IPS-18c (cell line): ENCODE data around the gene KLHL42.

Experiments
- H3K4me3 ChIP-seq: 2 replicates; pipeline ENCODE4 v1.7.0; 2013; ENCODE audit warnings: low read depth, mild to moderate bottlenecking, low read length, moderate library complexity; ENCODE audit not compliant: insufficient read depth
- H3K9me3 ChIP-seq: one replicate; pipeline ENCODE4 v1.6.1; 2013; ENCODE audit warnings: mild to moderate bottlenecking, low read length, moderate library complexity; ENCODE audit not compliant: control insufficient read depth, insufficient read depth

The KLHL42 gene

DNA sequence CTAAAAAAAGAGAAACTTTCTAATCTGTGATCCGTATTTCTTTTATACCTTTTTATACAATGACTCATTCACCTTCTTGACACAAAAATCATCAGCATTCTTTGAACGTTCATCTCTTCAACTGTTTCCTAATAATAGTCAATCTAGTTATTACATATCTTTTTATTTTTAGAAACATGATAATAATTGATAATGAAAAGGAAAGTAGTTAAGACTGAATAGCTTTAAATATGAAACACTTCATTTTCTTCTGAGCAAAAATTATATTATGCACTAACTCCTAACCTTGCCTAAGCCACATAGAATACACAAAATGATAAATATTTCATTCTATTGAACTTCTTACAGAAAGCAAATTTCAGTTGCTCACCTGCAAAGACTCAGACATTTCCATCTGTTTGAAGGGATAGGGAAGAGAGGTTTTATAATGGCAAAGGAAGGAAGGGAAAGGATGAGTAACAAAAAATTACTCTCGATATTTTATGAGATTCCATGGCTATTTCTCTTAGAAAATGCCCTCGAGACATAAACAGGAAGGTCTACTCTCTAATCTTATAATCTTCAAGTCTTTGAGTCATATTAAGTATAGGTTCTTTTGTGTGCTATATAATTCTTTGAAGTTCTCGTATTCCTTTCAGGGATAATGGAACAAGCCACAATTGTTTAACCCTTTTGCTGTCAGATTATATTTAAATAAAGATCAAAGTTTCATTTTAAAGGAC is 7.5 kb upstream of the KLHL42 start:
- no peaks in the 10 kb centered on the region for H3K9me3 ChIP-seq
- H3K4me3 ChIP-seq, result no peak overlapping the region

DNA sequence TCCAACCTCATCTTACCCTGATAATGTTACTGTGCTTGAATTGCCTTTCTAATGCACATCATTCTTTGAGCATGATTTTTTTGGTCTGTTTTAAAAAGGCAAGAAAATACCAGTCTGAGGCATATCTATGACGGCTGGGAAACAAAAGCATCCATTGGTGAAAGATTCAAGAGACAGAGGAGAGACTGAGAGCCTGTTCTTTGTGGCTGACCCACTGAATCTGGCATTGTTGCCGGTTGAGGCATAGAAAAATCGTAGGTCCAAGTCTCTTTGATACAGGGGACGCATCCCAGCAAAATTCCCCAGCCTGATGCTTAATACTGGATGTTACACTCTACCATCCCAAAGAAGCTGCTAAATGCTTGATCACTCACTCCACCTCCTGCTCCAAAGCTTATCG is 2.9 kb upstream of the KLHL42 start:
- Histone ChIP-seq H3K9me3 (no peaks in the 10 kb centered on the region), H3K4me3 (no peak overlapping the region)

DNA sequence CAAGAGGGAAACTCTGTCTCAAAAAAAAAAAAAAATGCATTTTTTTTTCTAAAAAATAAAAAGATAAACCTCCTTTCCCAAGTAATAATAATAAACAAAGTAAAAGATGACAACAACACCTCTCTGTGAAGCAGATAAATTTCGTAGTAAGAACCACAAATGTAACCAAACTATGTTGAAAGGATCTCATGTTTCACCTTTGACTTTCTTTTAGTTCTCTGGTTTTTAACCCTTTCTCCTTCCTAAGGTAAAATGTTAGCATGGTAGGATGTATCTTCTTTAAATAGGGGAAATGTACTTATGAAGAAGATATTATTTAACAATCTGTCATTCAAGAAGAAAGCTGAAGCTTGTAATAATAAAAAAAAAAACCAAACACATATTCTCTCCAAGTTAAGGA is 1.8 kb upstream of the KLHL42 start:
- Histone ChIP-seq H3K4me3 (no peak overlapping the region), H3K9me3 (no peaks in the 10 kb centered on the region)

DNA sequence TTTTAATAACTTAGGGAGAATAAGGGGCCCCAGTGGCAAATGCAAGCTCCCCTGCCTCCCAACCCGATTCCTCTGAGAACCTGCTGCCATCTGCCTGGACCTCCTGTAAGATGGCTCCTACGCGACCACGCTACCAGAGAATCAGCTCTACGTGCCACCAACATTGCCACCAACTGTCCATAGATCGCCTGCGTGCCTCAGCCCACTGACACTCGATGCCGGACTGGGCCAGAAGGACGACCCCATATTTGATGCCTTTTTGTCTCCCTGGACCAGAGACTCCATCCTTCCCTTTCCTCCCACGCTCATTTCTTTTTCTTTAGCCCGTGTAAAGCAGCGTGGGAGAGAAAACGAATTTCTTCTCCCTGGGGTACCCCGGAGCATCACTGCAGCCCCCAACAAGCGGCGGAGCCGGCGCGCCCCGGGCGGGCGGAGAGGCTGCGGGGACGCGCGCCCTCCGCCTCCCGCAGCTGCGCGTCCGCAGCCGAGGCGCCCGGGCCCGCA is 565 bp upstream of the KLHL42 start:
- Histone ChIP-seq H3K9me3 (no peaks in the 10 kb centered on the region), H3K4me3 (peak overlapping the region; percentile 52)

DNA sequence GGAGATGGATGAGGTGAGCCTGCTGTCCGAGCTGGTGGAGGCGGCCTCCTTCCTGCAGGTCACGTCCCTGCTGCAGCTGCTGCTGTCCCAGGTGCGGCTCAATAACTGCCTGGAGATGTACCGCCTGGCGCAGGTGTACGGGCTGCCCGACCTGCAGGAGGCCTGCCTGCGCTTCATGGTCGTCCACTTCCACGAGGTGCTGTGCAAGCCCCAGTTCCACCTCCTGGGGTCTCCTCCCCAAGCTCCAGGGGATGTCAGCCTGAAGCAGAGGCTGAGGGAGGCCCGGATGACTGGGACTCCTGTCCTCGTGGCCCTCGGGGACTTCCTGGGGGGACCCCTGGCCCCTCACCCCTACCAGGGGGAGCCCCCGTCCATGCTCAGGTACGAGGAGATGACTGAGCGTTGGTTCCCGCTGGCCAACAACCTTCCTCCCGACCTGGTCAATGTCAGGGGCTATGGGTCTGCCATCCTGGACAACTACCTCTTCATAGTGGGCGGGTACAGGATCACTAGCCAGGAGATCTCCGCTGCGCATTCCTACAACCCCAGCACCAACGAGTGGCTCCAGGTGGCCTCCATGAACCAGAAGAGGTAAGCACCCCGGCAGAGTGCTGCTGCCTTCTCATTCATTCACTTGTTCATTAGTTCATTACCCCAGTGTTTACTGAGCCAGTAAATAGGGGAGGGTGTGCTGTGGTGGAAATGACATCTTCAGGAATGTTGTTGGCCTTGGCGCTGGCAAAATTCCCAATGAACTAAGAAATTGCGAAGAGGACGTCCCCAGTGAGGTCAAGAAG is 777 bp downstream of the KLHL42 start:
- Histone ChIP-seq H3K4me3 (peak overlapping the region; percentile 52), H3K9me3 (no peaks in the 10 kb centered on the region)

DNA sequence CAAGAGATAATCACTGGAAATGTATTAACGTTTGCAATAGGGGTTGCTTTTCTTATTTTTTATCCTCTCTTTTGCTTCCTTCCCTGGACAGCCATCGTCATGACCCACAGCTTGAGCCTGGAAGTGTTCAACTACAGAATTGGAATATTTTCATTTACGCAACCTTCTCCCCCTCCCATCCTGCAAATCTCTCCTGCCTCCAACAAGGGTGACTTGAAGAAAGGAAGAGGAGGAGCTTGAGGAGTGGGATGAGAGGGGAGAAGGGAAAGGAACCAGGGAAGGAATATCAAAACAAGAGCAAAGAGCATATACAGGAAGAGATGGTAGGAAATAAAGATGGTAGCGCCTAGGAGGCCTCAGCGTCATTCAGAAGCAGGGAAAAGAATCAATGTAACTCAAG is 1.6 kb downstream of the KLHL42 start:
- Histone ChIP-seq H3K9me3 (no peaks in the 10 kb centered on the region), H3K4me3 (peak overlapping the region; percentile 52; the same call in 1 of the 2 replicates)

DNA sequence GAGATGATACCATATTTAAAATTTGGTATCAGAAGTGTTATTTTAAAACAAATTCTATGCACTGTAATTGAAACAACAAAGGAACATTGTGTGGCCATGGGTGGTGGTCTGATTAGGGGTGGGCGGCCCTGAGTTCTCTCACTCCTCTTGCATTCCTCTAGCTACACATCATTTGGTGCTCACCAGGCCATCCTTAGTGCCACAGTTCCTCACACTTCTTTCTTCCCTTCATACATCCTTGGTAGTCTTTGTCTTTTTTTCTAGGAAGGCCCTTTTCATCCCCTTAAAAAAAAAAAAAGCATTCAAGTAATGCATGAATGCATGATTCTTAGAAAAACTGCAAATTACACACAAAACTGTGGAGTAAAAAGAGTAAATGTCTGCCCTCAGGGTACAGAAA is 2.4 kb downstream of the KLHL42 start:
- Histone ChIP-seq H3K4me3 (no peak overlapping the region), H3K9me3 (no peaks in the 10 kb centered on the region)

DNA sequence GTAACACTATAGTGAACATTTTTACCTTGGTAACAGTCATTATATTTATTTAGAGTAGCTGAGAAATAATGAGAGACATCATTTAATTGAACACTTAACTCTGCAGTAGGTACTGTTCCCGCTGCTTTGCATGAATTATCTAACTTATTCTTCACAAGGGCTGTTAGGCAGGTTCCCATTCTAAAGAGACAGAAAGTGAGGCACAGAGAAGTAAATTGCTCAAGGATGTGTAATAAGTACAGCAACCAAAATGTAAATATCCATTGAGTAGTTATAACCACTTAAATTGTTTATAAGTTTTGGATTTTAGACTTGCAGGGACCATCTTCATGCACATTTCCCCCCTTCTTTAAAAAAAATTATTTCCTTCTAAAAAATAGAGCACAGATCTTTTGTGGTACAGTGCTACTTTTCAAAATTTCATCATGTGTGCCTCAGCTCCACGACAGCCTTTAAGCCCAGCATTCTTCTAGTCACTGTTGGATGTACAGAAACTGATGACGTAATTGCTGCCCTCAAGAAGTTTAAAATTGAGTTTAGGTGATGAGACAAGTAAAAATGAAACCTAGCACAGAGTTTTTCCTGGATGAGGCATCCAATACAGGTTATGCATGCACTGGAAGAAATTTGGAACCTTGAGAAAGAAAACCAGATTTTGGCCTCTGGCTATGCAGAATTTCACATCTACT is 6.0 kb downstream of the KLHL42 start:
- no peaks in the 10 kb centered on the region for H3K9me3 ChIP-seq
- H3K4me3 ChIP-seq, result no peak overlapping the region

DNA sequence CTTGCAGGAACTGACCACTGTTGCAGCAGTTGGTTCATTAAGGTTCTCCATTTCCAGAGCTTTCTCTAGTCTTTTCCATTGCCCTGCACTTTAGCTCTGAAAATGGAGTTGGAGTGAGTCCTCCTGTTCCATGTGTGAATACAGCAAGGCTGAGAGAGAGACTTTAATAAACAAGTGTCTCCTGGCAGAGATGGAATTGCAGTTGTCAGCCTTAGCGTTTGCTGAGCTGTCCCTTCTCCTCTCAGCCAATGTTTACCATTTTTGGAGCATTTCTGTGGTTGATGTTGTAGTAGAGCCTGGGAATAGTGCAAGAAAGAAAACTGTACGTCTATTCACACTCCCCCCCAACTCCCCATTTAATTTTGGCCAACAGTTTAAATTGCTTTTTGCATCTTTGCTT is 7.5 kb downstream of the KLHL42 start:
- Histone ChIP-seq H3K4me3 (no peak overlapping the region), H3K9me3 (no peaks in the 10 kb centered on the region)

DNA sequence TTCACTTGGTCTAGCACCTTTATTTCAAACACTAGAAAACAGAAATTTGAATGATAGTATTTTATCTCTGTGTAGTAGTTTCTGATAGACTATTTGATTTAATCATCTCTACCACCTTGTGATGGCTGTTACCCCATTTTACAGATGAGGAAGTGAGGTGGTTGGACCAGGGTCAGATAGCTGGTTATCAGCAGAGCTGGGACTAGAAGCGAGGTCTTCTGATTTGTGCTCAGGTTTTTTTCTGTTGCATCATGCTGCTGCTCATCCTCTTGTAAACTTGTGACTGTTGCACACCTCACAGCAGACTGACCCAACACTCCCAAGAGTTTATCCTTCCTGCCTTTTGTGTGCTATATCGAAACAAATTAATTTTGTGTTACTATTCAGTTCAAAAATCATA is 10.1 kb downstream of the KLHL42 start:
- Histone ChIP-seq H3K9me3 (no peaks in the 10 kb centered on the region), H3K4me3 (no peak overlapping the region)

DNA sequence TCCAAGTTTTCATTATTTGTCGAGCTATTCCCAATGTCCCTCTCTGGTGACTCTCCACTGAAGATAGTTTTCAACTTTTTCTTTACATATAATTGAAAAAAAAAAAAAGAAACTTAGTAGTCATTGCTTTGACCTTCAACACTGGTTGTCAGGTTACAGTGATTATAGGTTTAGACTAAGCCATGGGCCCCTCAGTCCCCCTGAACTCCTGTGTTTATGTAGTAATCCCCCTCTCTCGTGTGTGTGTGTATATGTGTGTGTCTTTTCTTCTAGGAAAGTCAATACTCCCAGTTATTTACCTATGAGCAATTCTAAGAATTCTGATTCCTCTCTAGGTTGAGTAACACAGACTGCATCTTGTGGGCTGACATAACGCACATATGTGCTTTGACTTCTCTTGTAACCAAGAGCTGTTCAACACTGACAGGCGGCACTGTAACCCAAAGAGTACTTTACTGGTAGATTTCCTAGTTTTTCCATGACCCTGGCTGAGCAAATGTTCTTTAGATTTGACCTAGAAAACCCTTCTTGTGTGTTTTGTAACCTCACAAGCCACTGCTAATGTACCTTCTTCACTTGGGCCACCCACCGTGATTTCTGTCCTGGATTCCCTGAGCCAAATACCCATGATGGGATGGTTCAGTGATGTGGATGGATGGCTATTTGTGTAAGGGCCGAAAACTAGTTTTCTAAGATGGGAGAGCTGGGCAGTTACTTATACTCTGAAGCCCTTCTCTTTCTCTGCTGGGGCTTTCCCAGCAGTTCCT is 15.0 kb downstream of the KLHL42 start:
- Histone ChIP-seq H3K4me3 (no peak overlapping the region), H3K9me3 (no peaks in the 10 kb centered on the region)

DNA sequence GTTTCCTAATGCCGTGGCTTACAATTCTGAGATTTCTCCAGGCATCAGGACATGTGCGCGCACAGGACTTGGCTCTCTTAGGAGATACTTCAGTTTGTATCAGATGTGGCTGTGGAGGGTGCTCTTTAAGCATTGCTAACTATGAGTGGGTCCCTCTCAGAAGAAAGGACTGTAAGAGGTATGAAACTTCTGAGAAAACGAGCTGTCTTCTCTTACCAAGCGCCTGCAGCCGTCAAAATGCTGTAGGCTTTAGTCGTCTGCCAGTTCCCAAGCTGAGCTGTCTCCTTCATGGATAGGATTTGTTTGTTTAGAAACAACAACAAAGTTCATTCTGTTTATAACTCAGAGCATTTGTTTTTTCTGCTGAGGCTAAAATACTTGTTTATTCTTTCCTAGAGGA is 16.1 kb downstream of the KLHL42 start:
- H3K4me3 ChIP-seq, result no peak overlapping the region
- no peaks in the 10 kb centered on the region for H3K9me3 ChIP-seq

DNA sequence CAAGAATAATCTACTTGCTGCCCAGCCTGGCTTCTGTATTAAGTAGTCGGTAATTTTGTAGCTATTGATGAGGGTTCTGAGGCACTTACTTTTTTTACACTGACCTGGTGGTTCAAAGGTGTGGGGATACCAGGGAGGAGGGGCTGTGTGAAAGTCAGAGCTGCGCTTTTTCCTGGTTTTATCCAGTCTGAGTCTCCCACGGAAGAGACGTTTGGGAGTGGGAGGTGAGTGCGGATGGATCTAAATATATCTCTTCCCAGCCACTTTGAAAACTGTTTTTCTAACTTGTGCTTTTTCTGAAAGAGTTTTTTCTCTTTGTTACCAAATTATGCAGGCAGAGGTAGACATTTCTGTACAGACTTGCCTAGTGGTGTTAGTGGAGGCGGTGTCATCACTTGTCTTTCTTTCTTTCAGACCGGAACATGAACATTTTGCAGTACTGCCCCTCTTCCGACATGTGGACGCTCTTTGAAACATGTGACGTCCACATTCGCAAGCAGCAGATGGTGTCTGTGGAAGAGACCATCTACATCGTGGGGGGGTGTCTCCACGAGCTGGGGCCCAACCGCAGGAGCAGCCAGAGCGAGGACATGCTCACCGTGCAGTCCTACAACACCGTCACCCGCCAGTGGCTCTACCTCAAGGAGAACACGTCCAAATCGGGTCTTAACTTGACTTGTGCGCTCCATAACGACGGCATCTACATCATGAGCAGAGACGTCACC is 17.4 kb downstream of the KLHL42 start:
- Histone ChIP-seq H3K4me3 (no peak overlapping the region), H3K9me3 (no peaks in the 10 kb centered on the region)

DNA sequence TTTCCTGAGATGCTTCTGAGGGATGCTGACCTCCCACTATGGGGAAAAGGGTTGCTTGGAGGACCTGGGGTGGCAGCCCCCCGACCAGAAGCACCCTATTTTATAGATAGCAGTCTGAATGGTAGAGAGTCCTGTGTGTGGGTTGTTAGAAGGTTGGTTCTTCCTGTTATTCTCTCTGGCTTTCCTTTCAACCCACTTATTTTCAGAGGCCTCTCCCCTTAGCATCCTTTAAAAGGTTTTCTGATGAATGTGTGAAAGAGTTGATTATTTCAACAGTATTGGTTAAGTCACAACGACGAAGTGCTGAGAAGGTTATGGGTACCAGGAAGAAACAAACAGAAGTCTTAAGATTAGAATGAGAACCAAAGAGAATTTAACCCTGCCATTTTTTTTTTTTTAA is 20.8 kb downstream of the KLHL42 start:
- no peak overlapping the region for H3K4me3 ChIP-seq
- no peaks in the 10 kb centered on the region for H3K9me3 ChIP-seq

DNA sequence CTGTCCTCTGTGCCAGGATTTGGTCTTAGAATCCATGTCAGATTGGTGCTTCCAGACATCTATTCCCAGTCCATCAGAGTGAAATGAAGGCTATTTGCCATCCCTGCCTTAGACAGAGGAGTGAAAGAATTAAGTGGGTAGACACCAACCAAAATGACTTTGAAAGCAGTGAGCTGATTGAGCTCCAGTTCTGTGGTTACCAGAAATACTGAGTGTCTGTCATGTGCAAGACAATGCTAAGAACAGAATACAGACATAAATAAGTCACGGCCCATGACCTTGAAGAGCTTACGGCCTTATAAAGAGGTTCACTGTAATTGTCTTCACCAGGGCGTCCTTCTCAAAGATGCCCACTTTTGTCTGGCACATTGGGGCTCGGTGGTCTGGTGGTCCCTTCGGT is 21.6 kb downstream of the KLHL42 start:
- Histone ChIP-seq H3K4me3 (no peak overlapping the region), H3K9me3 (no peaks in the 10 kb centered on the region)

DNA sequence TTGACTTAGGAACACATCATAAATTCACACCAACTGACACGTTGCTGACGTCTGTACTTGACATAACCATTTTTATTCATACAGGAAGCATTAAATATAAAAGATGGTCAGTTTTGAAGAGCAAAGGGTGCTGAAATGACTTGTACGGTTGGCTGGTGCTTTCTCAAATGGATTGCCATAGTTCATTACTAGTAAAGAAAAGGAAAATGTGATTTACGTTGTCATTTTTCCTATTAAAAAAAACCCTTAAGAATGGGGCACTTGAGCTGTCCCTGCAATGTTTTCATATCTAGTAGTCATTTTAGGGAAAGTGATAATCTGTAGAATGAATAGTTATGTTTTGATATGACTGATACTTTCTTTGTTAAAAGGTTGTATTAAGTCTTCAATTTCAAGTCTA is 22.5 kb downstream of the KLHL42 start:
- H3K4me3 ChIP-seq, result no peak overlapping the region

DNA sequence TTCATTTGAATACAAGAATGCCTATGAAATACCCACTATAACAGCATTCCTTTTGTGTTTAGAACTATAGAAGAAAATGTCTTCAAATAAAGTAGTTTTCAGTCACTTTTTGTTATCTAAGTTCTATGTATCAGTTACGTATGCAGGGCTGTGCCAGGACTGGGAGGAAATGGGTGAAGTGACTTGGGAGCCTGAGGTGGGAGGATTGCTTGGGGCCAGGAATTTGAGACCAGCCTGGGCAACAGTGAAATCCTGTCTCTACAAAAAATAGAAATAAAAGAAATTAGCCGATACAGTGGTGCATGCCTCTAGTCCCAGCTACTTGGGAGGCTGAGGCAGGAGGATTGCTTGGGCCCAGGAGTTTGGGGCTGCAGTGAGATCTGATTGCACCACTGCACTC is 22.9 kb downstream of the KLHL42 start:
- Histone ChIP-seq H3K4me3 (no peak overlapping the region), H3K9me3 (no peaks in the 10 kb centered on the region)

More for the DNA sequence above, 22.5 kb downstream of the KLHL42 start:
- no peaks in the 10 kb centered on the region for H3K9me3 ChIP-seq
